DMS53 treated with DMSO at 0.1 percent for 48 hours (cell line): ENCODE results near the gene GCHFR.

Experiments
- DNase-seq: peaks from one replicate; lab custom pipeline; 2025; ENCODE audit not compliant: unreplicated experiment; lab: John Stamatoyannopoulos, UW

The GCHFR gene

DNA sequence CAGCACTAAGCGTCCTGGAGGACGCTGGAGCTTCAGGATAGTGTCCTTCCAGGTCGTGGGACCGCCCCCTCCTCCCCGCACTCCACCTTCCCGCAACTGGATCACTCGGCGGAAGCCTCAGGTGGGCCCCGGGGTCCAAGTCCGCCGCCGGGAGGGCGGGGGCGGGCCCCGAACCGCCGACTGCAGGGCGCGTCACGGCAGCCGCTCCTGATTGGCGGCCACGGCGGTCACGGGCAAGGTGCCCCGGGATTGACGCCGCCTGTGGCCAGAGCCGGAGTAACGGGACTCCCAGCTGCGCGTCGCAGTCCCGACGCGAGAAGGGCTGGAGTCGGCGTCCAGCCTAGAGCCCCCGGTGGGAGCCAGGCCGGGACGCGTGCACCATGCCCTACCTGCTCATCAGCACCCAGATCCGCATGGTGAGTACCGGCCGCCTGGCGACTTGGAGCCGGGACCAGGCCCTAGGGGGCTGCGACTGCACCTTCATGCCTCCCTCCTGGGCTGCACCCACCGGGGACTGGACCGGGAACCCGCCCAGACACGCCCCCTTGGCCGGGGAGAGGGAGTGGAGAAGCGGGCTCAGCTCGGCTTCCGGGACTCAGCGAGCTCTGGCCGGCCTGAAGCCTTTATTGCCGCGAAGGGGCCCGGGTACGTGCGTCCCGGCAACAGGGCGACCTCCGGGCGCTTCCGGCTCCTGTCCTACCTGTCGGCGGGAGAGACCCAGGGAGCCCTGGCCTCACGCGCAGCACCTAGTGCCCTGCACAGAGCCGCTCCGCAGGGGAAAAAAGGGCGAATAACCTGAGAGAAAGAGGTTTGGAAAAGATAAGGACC lies at the start of gene GCHFR:
Gene GCHFR, plus strand, starts transcription at position 268 of the 828 bp plus-strand sequence. Its CDS starts 113 bp downstream, at position 381.
- no peak for DNase-seq

- DNase-seq: peak; percentile 19
Observed at GRCh38 chr15:40714144-40714543, 49.7 kb upstream of the GCHFR start.

DNA sequence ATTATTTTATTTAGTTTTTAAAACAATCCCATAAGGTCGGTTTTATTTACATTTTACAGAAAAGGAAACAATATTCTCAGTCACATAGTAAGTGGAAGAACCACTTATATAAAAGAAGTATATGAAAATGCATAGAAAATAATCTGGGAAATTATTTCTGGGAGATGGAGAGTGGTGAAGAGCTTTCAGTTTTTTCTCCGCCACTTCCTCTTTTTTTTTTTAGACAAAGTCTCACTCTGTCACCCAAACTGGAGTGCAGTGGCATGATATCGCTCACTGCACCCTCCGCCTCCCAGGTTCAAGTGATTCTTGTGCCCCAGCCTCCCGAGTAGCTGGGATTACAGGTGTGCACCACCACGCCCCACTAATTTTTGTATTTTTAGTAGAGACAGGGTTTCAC lies 47.7 kb upstream of the GCHFR start:
- DNase-seq: no peak

DNA sequence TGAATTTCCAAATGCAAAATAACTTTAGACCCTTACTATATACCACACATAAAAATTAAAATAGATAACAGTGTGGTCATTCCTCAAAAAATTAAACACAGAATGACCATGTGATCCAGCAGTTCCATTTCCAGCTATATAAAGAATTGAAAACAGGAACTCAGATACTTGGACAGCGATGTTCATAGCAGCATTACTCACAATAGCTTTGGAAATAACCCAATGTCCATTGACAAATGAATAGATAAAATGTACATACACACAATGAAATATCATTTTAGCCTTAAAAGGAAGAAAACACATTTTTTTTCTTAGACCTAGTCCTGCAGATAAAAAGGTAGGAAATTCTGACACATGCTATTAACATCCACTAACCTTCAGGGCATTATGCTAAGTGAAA lies 42.2 kb upstream of the GCHFR start:
- no peak for DNase-seq

- DNase-seq: no peak
Observed at GRCh38 chr15:40722354-40722753, 41.5 kb upstream of the GCHFR start.

DNA sequence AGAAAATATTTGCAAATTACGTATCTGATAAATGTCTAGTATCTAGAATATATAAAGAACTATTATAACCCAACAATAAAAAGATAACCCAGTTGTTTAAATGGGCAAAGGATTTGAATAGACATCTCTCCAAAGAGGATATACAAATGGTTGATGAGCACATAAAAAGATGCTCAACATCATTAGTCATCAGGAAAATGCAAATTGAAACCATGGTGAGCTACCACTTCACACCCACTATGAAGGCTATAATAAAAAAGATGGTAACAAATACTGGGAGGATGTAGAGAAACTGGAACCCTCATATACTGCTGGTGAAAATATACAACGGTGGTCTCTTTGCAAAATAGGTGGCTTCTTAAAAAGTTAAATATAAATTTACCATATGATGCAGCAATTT lies 40.9 kb upstream of the GCHFR start:
- no peak for DNase-seq

- no peak for DNase-seq
Observed at GRCh38 chr15:40723919-40724318, 39.9 kb upstream of the GCHFR start.

GRCh38 chr15:40731034-40731433 lies 32.8 kb upstream of the GCHFR start:
- DNase-seq: no peak

- DNase-seq: no peak
Observed at GRCh38 chr15:40736575-40736974, 27.3 kb upstream of the GCHFR start.

GRCh38 chr15:40737048-40737447 lies 26.8 kb upstream of the GCHFR start:
- DNase-seq: peak; percentile 50

- DNase-seq: no peak
Observed at GRCh38 chr15:40739047-40739446, 24.8 kb upstream of the GCHFR start.

DNA sequence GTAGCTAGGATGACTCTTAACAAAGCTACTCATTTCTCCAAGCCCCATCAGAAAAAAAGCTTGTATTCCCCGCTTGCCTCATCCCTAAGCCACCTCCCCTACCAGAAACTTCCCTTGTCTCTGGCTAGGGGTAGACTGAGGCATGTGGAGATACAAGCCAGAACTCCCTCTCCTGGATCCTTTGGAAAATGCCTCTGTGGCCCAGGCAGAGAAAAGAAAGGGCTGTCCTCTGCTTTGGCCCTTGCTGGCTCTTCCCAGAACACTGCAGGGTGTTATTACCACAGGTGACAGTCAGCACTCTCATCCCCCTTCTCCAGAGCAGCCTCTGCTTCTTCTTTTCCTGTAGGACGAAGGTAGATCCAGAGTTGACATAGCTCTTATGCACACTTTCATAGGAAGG lies 24.0 kb upstream of the GCHFR start:
- no peak for DNase-seq

DNA sequence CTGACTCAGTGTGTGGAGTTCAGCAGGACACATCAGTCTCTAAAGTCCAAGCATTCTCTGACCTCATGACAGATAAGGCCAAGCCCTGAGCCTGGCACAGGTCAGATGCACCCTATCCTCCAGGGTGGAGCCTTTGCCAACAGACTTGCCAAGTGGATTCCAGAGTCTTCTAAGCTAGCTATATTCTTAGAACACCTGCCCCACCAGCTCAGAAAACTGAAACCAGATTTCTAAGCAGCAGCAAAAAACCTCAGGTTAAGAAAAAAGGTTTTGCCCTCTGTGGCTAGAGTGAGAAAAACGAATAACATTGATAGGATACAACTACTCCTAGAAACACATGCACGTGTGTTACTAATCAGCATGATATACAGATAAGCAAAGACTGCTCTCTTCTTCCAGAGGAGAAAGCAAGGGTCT lies 20.4 kb upstream of the GCHFR start:
- DNase-seq: no peak

- no peak for DNase-seq
Observed at GRCh38 chr15:40743921-40744814, 19.7 kb upstream of the GCHFR start.

DNA sequence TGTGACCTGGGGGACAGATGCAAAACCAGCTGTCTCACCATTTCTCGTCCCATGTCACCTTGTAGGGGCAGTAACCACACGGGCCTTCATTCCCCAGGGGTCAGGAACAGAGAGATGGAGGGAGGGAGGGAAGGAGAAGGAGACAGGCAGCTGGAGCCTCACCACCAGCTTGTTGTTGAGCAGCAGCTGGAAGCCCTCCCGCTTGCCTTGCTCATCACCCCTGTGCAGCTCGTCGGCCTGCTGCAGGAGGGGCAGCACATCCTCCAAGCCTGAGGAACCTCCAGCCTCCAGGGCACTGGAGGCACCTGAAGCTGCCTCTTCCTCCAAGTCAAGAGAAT lies 19.1 kb upstream of the GCHFR start:
- no peak for DNase-seq

DNA sequence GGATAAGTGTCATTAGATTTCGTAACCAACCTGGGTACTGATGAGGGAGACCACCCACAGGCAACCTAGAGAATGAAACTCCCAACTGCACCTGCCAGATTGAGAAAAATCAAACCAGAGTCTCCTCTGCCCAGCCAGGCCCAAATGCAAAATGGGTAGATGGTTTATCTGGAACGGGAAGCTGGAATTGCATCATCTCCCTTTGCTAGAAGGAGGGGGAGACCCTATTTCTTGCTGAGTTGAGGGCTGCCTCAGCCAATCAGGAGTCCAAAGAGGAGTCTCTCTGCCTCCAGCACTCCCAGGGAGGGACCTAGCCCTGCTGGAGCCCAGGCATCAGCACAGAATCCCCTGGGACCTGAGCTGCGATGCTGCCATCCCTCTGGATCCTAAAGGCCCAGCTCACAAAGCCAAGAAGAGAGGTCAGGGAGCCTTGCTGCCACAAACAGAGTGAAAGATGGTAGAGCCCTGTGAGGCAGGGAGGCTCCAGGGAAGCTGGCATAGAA lies 16.9 kb upstream of the GCHFR start:
- DNase-seq: no peak

DNA sequence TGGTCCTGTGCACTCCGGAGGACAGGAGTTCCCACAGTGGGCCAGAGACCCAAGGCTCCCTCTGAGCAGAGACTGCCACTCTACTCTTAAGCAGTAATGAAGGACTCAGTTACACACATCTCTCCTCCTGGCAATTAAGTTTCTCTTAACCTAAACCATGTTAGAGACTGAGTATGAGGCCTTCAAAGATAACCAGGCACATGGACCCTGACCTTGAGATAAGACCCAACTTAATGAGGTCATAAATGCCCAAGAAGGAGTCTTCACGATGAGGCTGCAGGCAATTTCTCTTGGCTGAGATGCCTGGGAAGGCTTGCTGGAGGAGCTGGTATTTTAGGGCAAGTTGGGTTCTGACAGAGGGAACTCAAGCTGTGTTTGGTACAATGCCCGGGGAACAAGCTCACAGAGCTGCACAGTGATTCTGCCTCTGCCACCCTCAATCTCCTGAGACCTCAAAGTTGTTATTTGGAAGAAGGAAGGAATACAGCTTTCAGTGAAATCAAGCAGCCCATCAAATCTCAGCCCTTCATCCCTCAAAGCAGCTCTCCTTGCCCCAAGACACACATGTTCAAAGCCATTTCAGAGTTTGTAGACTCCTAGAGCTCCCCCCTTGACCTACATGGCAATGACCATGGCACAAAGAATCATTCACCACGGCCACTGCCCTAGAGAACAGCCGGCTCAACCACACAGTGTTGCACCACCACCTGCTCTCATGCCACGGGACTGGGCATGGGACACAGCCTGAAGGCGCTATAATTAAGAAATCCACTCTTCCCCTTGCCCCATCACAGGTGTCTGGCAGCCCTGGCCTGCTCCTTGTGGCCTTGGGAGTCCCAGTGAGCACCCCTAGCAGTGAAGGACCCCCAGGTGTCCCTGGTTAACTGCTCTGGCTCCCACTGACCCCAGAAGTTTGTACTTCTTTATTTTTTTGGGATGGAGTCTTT lies 15.9 kb upstream of the GCHFR start:
- no peak for DNase-seq

GRCh38 chr15:40749151-40749630 lies 14.7 kb upstream of the GCHFR start:
- DNase-seq: no peak

- no peak for DNase-seq
Observed at GRCh38 chr15:40750885-40751284, 13.0 kb upstream of the GCHFR start.

DNA sequence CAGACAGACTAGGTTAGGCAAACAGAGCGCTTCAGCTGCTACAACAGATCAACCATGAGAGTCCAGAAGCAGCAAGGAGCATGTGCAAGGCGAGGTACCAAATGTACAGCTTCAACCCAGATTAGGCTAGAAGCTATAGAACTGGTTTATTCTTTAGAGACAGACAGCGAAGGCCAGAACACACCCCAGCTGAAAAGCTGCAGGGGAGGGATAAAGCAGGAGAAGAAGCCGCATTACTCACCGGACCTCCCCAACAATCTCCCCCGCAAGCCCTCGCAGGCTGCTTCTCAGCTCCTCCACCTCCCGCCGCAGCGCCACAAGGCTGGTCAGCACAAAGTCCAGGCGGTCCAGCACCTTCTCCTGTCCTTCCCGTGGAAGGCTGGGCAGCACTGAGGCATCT lies 12.1 kb upstream of the GCHFR start:
- no peak for DNase-seq

DNA sequence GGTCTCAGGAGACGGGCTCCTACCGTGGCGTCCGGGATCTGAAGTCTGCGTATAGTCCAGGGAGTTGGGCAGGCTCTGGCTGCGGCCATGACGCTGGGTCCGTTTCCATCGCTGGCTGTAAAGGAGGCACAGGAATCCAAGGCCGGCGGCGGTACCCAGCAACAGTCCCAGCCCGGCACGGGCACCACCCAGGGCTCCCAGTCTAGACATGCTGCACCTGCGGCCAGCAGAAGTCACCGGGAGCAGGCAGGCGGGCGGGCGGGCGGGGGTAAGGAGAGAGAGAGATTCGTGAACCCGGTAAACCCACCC lies 9.3 kb upstream of the GCHFR start:
- DNase-seq: no peak
